ENCODE results near the gene AFMID. TPM values are rescaled to one million over a fixed set of nuclear protein-coding genes. Genes with fewer than 3 reads are reported as not detected.

AFMID gene
- total and polyA plus RNA-seq, 3 donors from 2014 or later = 36.1 to 82.2 (median 59.4) TPM

DNA sequence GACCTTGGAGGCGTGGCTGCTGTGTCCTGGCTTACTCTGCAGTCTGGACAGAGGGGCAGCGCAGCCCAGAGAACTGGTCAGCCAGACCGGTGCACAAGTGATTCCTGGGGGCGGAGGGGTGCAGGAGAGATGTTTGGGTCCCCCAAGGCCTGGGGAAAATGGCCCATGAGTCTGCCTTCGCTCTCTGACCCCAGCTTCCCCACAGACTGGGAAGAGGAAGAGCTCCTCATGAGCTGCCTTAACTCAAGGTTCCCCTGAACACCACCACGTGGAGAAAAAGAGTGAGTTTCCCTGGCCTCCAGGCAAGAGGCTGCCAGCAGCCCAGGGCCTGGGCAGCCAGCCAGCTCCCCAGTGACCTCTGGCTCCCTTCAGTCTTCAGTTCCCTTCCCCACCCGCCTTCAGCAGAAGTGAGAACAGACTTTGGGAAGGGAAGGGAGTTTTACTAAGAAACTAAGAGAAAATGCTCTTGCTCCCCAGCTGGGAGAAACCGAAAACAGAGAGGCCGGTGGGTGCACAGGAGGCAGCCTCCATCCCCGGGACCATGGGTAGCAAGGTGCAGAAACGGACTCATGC, 42.9 kb upstream of the AFMID start:
- TF ChIP-seq, protein P1, sequence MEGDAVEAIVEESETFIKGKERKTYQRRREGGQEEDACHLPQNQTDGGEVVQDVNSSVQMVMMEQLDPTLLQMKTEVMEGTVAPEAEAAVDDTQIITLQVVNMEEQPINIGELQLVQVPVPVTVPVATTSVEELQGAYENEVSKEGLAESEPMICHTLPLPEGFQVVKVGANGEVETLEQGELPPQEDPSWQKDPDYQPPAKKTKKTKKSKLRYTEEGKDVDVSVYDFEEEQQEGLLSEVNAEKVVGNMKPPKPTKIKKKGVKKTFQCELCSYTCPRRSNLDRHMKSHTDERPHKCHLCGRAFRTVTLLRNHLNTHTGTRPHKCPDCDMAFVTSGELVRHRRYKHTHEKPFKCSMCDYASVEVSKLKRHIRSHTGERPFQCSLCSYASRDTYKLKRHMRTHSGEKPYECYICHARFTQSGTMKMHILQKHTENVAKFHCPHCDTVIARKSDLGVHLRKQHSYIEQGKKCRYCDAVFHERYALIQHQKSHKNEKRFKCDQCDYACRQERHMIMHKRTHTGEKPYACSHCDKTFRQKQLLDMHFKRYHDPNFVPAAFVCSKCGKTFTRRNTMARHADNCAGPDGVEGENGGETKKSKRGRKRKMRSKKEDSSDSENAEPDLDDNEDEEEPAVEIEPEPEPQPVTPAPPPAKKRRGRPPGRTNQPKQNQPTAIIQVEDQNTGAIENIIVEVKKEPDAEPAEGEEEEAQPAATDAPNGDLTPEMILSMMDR (IDR thresholded peaks at IDR 0.05) = no peak
- no peak for TF ChIP-seq POLR2A (IDR thresholded peaks at IDR 0.05)
- intact Hi-C loops (cut with DNase I; ENCODE audit: low total_unique reads) = no loop called here
- 38 to 44% methylated on average over 6 to 11 of the region's 11 CpGs for WGBS, 2 donors
- Histone ChIP-seq H3K36me3 (ENCODE audit: low read depth, missing control alignments) (no peaks in the 10 kb centered on the region), H3K4me3 (no peak overlapping the region), H3K4me1 (peaks cover 21% of the 10 kb centered on the region), H3K27ac (peak overlapping the region; percentile 34 to 39), H3K27me3 (no peaks in the 10 kb centered on the region), H3K9me3 (no peaks in the 10 kb centered on the region)
- peak; percentile 86 for DNase-seq

DNA sequence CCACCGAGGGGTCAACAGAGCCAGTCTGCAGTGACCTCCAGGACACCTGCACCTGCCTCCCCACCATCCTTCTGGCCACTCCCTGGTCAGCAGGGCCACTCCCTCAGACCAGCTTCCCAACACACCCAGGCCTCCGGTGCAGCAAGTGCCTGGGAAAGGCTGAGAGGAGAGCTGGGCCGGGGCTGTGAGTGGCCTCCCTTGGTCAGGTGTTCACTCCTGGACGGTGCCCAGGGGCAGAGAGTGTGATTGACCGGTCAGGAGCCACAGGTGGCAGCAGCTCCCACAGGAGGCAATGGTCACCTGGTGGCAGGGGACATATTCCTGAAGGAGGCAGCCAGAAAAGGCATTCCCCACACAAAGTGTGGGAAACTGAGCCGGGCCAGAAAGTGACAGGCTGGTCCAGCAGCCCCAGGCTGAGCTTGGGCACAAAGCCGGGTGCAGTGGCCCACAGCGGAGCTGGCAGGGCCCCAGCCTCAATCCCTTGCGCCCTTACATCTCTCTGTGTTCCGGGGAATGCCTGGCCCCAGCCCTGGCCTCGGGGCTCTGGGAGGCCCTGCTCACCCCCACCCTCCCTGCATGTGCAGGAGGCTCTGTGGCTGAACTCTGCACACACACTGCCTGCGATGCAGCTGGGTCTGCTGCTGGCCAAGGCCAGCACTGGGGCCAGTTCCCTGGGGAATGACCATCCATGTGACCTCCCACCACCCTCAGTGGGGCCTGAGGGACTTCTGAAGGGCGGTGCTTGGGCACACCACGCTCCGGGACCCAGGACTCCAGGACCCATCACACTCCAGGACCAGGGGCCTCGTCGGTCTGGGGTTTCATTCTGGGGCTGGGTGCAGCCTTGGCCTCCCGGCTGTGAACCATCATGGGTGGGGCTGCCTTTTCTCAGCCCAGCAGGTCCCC, 42.2 kb upstream of the AFMID start:
- no peaks in the 10 kb centered on the region for H3K9me3 ChIP-seq
- H3K27me3 ChIP-seq = no peaks in the 10 kb centered on the region
- 39 to 55% methylated on average over 5 to 18 of the region's 18 CpGs for WGBS, 2 donors
- no peaks in the 10 kb centered on the region for H3K36me3 ChIP-seq (ENCODE audit: low read depth, missing control alignments)
- no peak overlapping the region for H3K4me3 ChIP-seq
- TF ChIP-seq, protein P1 (IDR thresholded peaks at IDR 0.05) = no peak
- no peak for TF ChIP-seq POLR2A (IDR thresholded peaks at IDR 0.05)
- peak; percentile 78 for DNase-seq
- peaks cover 21% of the 10 kb centered on the region for H3K4me1 ChIP-seq
- intact Hi-C loops (cut with DNase I; ENCODE audit: low total_unique reads) = no loop called here
- peak overlapping the region; percentile 39 to 59 for H3K27ac ChIP-seq

DNA sequence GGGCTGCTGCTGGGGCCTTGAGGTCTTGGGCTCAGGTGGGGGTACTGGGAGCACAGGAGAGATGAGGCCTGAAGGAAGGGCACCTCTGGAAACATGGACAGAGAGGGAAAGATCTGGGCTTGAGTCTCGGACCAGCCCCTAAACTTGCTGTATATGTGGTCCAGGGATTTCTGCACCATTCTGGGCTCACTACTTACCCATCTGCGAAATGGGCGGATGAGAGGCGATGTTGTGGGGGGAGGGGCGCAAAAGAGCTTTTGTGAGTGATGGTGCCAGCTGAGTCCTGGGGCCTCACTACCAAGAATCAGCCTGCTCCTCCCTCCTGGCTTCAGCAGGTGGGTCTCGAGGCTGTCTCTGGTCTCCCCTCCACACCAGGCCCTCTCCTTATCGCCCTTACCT, 40.7 kb upstream of the AFMID start:
- 90 to 93% methylated on average over 7 of the region's 7 CpGs for WGBS, 2 donors
- Histone ChIP-seq H3K27me3 (no peaks in the 10 kb centered on the region), H3K27ac (no peak overlapping the region), H3K36me3 (ENCODE audit: low read depth, missing control alignments) (no peaks in the 10 kb centered on the region), H3K4me3 (no peak overlapping the region), H3K9me3 (no peaks in the 10 kb centered on the region), H3K4me1 (peaks cover 21% of the 10 kb centered on the region)
- DNase-seq = no peak
- TF ChIP-seq, protein P1 (IDR thresholded peaks at IDR 0.05) = no peak
- TF ChIP-seq POLR2A (IDR thresholded peaks at IDR 0.05) = no peak
- intact Hi-C loops (cut with DNase I; ENCODE audit: low total_unique reads) = no loop called here

DNA sequence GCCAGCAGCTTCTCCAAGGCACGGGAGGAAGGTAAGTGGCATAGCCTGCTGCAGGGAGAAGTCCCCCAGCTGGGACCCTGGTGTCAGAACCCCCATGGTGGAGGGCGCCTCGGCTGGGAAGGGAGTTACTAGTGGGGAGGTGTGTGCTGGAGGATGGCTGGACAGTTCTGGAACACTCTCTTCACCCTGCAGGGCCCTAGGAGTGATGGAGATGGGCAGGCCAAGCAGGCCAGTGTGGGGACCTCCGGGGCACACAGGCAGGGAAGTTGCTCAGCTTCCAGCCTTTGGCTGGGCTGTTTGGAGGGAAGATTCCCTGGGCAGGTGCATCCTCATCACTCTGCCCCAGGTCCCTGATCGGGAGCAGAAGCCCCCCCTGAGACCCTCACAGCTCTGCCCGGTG, 40.3 kb upstream of the AFMID start:
- no peak for DNase-seq
- Histone ChIP-seq H3K4me3 (no peak overlapping the region), H3K36me3 (ENCODE audit: low read depth, missing control alignments) (no peaks in the 10 kb centered on the region), H3K27ac (no peak overlapping the region), H3K4me1 (peaks cover 21% of the 10 kb centered on the region), H3K9me3 (no peaks in the 10 kb centered on the region), H3K27me3 (no peaks in the 10 kb centered on the region)
- 89 to 93% methylated on average over 3 to 6 of the region's 6 CpGs for WGBS, 2 donors
- no peak for TF ChIP-seq POLR2A (IDR thresholded peaks at IDR 0.05)
- TF ChIP-seq, protein P1 (IDR thresholded peaks at IDR 0.05) = no peak
- intact Hi-C loops (cut with DNase I; ENCODE audit: low total_unique reads) = no loop called here
